ENCODE data around the gene CUX1.

CUX1 gene

DNA sequence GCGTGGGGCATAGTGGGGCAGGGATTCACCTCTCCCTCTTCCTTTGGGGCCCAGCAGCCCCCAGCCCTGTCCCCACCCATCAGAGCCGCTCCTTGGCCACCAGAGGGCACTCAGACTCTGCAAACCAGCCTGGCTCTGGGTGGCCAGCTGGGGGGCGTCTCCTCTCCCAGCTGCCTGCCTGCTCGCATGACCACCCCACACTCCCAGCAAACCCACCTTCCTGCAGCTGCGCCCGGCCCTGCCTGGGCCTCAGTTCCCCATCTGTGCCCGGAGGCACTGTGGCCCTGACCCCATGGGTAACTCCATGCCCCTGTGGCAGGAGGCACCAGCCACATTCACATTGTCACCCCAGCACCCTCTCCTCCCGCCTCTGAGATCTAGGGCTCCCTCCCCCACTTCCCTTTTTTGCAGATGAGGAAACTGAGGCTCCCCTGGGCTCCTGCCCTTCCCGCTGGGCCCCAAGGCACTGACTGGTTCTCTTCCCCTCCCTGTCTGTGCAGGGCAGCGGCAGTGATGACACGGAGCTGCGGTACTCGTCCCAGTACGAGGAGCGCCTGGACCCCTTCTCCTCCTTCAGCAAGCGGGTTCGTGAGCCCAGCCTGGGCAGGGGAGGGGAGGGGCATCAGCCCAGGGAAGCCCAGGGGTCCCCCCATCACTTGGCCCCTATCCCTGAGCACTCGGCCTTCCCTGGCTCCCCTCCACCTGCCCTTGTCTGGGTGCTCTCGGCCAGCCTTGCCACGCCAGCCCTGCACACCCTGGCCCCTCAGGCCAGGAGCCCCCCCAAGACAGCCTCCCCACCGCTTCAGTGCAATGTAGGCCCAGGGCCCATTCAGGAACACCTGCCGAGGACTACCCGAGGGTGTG lies 462.3 kb downstream of the CUX1 start (continued):
- no peak for TF ChIP-seq ZNF140 (tag by site-specific recombination; IDR thresholded peaks at IDR 0.05)
- no peak for TF ChIP-seq ZNF350 (tag by site-specific recombination; IDR thresholded peaks at IDR 0.05)
- no peak for TF ChIP-seq ZNF138 (tag by site-specific recombination; IDR thresholded peaks at IDR 0.05; ENCODE audit: borderline replicate concordance)
- TF ChIP-seq, protein P1, sequence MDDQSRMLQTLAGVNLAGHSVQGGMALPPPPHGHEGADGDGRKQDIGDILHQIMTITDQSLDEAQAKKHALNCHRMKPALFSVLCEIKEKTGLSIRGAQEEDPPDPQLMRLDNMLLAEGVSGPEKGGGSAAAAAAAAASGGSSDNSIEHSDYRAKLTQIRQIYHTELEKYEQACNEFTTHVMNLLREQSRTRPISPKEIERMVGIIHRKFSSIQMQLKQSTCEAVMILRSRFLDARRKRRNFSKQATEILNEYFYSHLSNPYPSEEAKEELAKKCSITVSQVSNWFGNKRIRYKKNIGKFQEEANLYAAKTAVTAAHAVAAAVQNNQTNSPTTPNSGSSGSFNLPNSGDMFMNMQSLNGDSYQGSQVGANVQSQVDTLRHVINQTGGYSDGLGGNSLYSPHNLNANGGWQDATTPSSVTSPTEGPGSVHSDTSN (CRISPR knock-in tag; IDR thresholded peaks at IDR 0.05) = no peak
- TF ChIP-seq TCF7L2 (IDR thresholded peaks at IDR 0.05; ENCODE audit: borderline replicate concordance, low read depth, low read length) = no peak
- TF ChIP-seq ZNF776 (tag by site-specific recombination; IDR thresholded peaks at IDR 0.05; ENCODE audit: borderline replicate concordance) = no peak
- TF ChIP-seq KLF7 (tag by site-specific recombination; IDR thresholded peaks at IDR 0.05; ENCODE audit: borderline replicate concordance) = no peak
- TF ChIP-seq ZNF660 (tag by site-specific recombination; IDR thresholded peaks at IDR 0.05) = no peak
- peak; percentile 61; the same call in 1 of the 2 replicates for TF ChIP-seq ZFP69B (tag by site-specific recombination; IDR thresholded peaks at IDR 0.05)
- peak; percentile 58; the same call in 1 of the 2 replicates for TF ChIP-seq ZNF76 (tag by site-specific recombination; IDR thresholded peaks at IDR 0.05; ENCODE audit: borderline replicate concordance, low read depth)
- no peak for TF ChIP-seq TRIM28 (IDR thresholded peaks at IDR 0.05; ENCODE audit: borderline replicate concordance, low read length)
- TF ChIP-seq ZNF654 (tag by site-specific recombination; IDR thresholded peaks at IDR 0.05; ENCODE audit: low read depth) = peak; percentile 96
- no peak for TF ChIP-seq ZNF529 (tag by site-specific recombination; IDR thresholded peaks at IDR 0.05; ENCODE audit: insufficient replicate concordance)
- TF ChIP-seq ZNF792 (tag by site-specific recombination; IDR thresholded peaks at IDR 0.05) = no peak
- no peak for TF ChIP-seq ZNF677 (tag by site-specific recombination; IDR thresholded peaks at IDR 0.05)
- TF ChIP-seq, protein P2, sequence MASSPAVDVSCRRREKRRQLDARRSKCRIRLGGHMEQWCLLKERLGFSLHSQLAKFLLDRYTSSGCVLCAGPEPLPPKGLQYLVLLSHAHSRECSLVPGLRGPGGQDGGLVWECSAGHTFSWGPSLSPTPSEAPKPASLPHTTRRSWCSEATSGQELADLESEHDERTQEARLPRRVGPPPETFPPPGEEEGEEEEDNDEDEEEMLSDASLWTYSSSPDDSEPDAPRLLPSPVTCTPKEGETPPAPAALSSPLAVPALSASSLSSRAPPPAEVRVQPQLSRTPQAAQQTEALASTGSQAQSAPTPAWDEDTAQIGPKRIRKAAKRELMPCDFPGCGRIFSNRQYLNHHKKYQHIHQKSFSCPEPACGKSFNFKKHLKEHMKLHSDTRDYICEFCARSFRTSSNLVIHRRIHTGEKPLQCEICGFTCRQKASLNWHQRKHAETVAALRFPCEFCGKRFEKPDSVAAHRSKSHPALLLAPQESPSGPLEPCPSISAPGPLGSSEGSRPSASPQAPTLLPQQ (tag by site-specific recombination; IDR thresholded peaks at IDR 0.05) = peak; percentile 66
- no peak for TF ChIP-seq GLI4 (tag by site-specific recombination; IDR thresholded peaks at IDR 0.05)
- TF ChIP-seq ZNF544 (tag by site-specific recombination; IDR thresholded peaks at IDR 0.05) = no peak
- TF ChIP-seq ZNF548 (tag by site-specific recombination; IDR thresholded peaks at IDR 0.05) = no peak
- no peak for TF ChIP-seq ZNF221 (tag by site-specific recombination; IDR thresholded peaks at IDR 0.05; ENCODE audit: borderline replicate concordance)
- no peak for TF ChIP-seq ZNF155 (tag by site-specific recombination; IDR thresholded peaks at IDR 0.05)
- TF ChIP-seq, protein P3, sequence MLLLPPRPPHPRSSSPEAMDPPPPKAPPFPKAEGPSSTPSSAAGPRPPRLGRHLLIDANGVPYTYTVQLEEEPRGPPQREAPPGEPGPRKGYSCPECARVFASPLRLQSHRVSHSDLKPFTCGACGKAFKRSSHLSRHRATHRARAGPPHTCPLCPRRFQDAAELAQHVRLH (tag by site-specific recombination; IDR thresholded peaks at IDR 0.05) = no peak
- TF ChIP-seq ZNF146 (tag by site-specific recombination; IDR thresholded peaks at IDR 0.05) = no peak
- TF ChIP-seq ZNF664 (tag by site-specific recombination; IDR thresholded peaks at IDR 0.05) = no peak
- TF ChIP-seq ZNF335 (tag by site-specific recombination; conservative IDR thresholded peaks at IDR 0.05) = no peak
- no peak; the same call in 1 of the 2 replicates for TF ChIP-seq KLF10 (tag by site-specific recombination; IDR thresholded peaks at IDR 0.05)
- TF ChIP-seq REPIN1 (tag by site-specific recombination; IDR thresholded peaks at IDR 0.05; ENCODE audit: low read depth) = no peak
- TF ChIP-seq ZBTB7A (tag by site-specific recombination; IDR thresholded peaks at IDR 0.05; ENCODE audit: low read depth) = 0 out of 2 replicates have a peak, but pooled peaks have one; percentile 55
- TF ChIP-seq ZNF423 (tag by site-specific recombination; IDR thresholded peaks at IDR 0.05) = no peak
- TF ChIP-seq ZNF791 (tag by site-specific recombination; IDR thresholded peaks at IDR 0.05) = no peak
- TF ChIP-seq GLIS2 (tag by site-specific recombination; IDR thresholded peaks at IDR 0.05) = peak; percentile 93
- TF ChIP-seq, protein P4, sequence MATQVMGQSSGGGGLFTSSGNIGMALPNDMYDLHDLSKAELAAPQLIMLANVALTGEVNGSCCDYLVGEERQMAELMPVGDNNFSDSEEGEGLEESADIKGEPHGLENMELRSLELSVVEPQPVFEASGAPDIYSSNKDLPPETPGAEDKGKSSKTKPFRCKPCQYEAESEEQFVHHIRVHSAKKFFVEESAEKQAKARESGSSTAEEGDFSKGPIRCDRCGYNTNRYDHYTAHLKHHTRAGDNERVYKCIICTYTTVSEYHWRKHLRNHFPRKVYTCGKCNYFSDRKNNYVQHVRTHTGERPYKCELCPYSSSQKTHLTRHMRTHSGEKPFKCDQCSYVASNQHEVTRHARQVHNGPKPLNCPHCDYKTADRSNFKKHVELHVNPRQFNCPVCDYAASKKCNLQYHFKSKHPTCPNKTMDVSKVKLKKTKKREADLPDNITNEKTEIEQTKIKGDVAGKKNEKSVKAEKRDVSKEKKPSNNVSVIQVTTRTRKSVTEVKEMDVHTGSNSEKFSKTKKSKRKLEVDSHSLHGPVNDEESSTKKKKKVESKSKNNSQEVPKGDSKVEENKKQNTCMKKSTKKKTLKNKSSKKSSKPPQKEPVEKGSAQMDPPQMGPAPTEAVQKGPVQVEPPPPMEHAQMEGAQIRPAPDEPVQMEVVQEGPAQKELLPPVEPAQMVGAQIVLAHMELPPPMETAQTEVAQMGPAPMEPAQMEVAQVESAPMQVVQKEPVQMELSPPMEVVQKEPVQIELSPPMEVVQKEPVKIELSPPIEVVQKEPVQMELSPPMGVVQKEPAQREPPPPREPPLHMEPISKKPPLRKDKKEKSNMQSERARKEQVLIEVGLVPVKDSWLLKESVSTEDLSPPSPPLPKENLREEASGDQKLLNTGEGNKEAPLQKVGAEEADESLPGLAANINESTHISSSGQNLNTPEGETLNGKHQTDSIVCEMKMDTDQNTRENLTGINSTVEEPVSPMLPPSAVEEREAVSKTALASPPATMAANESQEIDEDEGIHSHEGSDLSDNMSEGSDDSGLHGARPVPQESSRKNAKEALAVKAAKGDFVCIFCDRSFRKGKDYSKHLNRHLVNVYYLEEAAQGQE (tag by site-specific recombination; IDR thresholded peaks at IDR 0.05) = no peak
- TF ChIP-seq, protein P5, sequence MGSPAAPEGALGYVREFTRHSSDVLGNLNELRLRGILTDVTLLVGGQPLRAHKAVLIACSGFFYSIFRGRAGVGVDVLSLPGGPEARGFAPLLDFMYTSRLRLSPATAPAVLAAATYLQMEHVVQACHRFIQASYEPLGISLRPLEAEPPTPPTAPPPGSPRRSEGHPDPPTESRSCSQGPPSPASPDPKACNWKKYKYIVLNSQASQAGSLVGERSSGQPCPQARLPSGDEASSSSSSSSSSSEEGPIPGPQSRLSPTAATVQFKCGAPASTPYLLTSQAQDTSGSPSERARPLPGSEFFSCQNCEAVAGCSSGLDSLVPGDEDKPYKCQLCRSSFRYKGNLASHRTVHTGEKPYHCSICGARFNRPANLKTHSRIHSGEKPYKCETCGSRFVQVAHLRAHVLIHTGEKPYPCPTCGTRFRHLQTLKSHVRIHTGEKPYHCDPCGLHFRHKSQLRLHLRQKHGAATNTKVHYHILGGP (tag by site-specific recombination; IDR thresholded peaks at IDR 0.05) = no peak
- no peak for TF ChIP-seq ZNF37A (tag by site-specific recombination; IDR thresholded peaks at IDR 0.05)
